Duodenal mucosa (tissue), 2 donors: ENCODE data around the gene ZDBF2.
A peak's percentile ranks its signal among the peaks of the same experiment; 100 is the strongest.
"Not testable (repeated sequence)": the region's sequence is repeated elsewhere in the genome, so short reads cannot be mapped to it uniquely, and the experiment has no call there.

Experiments
- H3K27ac ChIP-seq: one replicate; pipeline ENCODE4 v1.7.0; 2013; ENCODE audit warnings: low read depth, low read length
- H3K27me3 ChIP-seq, 2 donors: one replicate each; pipeline ENCODE4 v1.7.0; 2013; ENCODE audit warnings: low read length in 2 of 2, control low read depth in 1 of 2; ENCODE audit not compliant: insufficient read depth in 2 of 2, control insufficient read depth in 1 of 2
- H3K36me3 ChIP-seq, 2 donors: one replicate each; pipeline ENCODE4 v1.7.0; 2013; ENCODE audit warnings: low read length in 2 of 2, control low read depth in 1 of 2; ENCODE audit not compliant: insufficient read depth in 2 of 2, control insufficient read depth in 1 of 2
- H3K4me1 ChIP-seq, 2 donors: one replicate each; pipeline ENCODE4 v1.7.0; 2013; ENCODE audit warnings: low read length in 2 of 2, control low read depth in 1 of 2; ENCODE audit not compliant: insufficient read depth in 2 of 2, control insufficient read depth in 1 of 2
- H3K4me3 ChIP-seq, 2 donors: one replicate each; pipeline ENCODE4 v1.7.0; 2013; ENCODE audit warnings: low read length in 2 of 2, low read depth in 1 of 2
- H3K9ac ChIP-seq, 2 donors: one replicate each; pipeline ENCODE4 v1.7.0; 2013; ENCODE audit warnings: low read length in 2 of 2, low read depth in 1 of 2
- H3K9me3 ChIP-seq, 2 donors: one replicate each; pipeline ENCODE4 v1.7.0; 2013; ENCODE audit warnings: low read length in 2 of 2, control low read depth in 1 of 2; ENCODE audit not compliant: control insufficient read depth in 1 of 2

ZDBF2 gene

DNA sequence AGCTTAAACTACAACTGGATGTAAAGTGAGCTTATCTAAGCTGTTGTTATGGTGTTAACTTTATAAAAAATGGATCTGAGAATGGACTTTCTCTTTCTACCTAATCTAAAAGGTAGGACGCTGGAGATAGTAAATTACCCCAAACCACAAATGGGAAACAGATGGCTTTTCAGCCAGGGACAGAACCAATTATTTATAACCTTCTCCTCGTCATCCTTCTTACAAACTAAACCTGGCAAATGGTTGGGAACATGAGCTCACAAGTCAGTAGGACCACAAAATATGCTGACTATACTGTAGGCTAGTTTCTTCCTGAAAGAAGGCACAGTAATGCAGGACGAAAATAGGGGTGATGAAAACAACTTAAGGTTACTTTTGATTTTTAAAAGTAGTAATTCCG lies 32.7 kb upstream of the ZDBF2 start:
- no peaks in the 10 kb centered on the region for H3K27me3 ChIP-seq
- H3K9me3 ChIP-seq: no peaks in the 10 kb centered on the region

DNA sequence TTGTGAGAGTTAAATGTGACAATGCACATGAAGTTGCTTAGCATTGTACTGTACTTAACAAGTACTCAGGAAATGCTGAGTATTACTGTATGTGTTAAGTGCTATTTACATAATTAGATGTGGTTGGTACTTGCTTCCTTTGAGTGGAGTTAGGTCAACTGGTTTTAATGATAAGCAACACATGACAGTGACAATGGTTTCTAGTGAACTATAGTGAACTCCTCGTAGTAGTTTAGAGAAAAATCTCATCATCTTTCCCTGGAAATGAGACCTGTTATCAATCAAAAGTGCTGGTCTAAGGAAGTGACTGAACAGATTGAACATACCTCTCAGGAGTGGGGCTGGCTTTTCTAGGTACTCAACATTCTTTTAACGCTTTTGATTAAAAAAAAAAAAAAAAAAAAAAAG lies 29.2 kb upstream of the ZDBF2 start:
- H3K27me3 ChIP-seq: no peaks in the 10 kb centered on the region
- H3K4me3 ChIP-seq: no peak overlapping the region
- H3K9me3 ChIP-seq: no peaks in the 10 kb centered on the region
- H3K9ac ChIP-seq: no peak overlapping the region
- H3K36me3 ChIP-seq: no peaks in the 10 kb centered on the region
- no peaks in the 10 kb centered on the region for H3K4me1 ChIP-seq
- no peak overlapping the region for H3K27ac ChIP-seq

More for the DNA sequence above, 32.7 kb upstream of the ZDBF2 start:
- Histone ChIP-seq H3K36me3 (no peaks in the 10 kb centered on the region), H3K9ac (no peak overlapping the region), H3K27ac (no peak overlapping the region), H3K4me1 (no peaks in the 10 kb centered on the region), H3K4me3 (no peak overlapping the region)

DNA sequence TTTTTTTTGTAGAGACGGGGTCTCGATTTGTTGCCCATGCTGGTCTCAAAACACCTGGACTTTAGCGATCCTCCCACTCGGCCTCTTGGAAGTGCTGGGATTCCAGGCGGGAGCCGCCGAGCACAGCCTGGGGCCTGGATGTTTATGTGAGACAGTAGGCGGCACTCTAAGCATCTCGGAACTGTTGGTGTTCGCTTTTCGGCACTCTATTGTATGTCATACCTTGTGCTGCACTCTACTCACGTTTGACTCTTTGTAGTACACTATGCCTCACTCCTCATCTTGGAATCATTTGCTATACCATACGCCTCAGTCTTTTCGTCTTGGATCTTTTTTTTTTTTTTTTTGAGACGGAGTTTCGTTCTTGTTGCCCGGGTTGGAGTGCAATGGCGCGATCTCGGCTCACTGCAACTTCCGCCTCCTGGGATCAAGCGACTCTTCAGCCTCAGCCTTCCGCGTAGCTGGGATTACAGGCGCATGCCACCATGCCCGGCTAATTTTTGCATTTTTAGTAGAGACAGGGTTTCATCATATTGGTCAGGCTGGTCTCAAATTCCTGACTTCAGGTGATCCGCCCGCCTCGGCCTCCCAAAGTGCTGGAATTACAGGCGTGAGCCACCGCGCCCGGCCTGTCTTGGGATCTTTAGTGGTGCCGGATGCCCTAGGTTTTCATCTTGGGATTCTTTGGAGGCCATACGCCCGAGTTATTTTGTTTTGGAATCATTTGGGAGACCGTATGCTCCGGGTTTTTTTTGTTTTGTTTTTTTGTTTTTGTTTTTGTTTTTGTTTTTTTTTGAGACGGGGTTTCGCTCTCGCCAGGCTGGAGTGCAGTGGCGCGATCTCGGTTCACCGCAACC lies 24.2 kb upstream of the ZDBF2 start:
- Histone ChIP-seq H3K27ac (no peak overlapping the region), H3K9ac (no peak overlapping the region), H3K27me3 (peaks cover 15 to 27% of the 10 kb centered on the region in 2 donors), H3K36me3 (no peaks in the 10 kb centered on the region), H3K9me3 (no peaks in the 10 kb centered on the region), H3K4me3 (peak overlapping the region in 1 of 2 donors; percentile 53), H3K4me1 (no peaks in the 10 kb centered on the region)

DNA sequence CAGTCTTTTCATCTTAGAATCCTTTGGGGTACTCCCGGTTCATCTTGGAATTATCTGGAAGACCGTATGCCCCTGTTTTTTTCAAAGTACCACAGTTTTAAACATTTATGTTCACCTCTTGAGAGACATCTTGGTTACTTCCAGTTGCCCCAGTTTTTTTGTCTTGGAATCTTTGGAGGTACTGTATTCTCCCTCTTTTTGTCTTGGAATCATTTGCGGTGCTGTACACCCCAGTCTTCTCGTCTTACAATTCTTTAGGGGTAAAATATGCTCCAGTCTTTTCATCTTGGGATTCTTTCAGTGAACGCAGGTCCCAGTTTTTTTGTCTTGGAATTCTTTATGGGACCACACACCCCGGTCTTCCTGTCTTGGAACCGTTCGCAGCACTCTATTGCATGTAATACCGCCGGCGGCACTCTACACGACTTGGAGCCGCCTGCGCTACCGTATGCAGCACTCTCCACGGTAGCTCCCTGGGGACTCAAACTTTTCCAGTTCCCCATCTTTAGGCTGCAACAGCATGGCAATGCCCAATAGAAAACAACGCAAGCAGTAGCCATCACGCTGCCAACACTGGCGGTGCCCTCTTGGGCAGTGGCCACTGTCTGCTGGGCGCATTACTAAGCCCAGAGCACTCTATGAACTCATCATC lies 21.2 kb upstream of the ZDBF2 start:
- H3K9me3 ChIP-seq: no peaks in the 10 kb centered on the region
- peaks cover 30 to 44% of the 10 kb centered on the region in 2 donors for H3K27me3 ChIP-seq
- H3K36me3 ChIP-seq: no peaks in the 10 kb centered on the region
- H3K9ac ChIP-seq: no peak overlapping the region
- no peaks in the 10 kb centered on the region for H3K4me1 ChIP-seq
- H3K27ac ChIP-seq: no peak overlapping the region
- no peak overlapping the region for H3K4me3 ChIP-seq

DNA sequence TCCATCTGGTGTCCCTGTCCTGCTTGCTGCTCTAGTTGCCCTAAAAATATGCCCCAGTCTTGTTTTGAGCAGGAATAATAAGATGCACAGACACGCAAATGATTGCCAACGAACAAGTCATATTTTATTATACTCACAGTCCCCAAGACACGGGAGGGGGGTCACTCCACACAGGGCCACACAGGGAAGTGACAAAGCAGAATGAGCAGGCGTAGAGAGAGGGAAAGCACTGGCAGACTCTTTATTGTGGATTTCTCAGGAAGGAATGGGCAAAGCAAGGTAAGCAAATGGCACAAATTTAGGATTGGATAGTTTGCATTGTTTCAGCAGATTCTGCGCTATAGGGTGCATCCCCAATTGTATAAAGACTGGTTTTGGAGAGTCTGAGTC lies 20.7 kb upstream of the ZDBF2 start:
- Histone ChIP-seq H3K27ac (no peak overlapping the region), H3K9ac (no peak overlapping the region), H3K36me3 (no peaks in the 10 kb centered on the region), H3K9me3 (no peaks in the 10 kb centered on the region), H3K4me3 (no peak overlapping the region), H3K27me3 (peaks cover 30 to 46% of the 10 kb centered on the region in 2 donors), H3K4me1 (no peaks in the 10 kb centered on the region)

DNA sequence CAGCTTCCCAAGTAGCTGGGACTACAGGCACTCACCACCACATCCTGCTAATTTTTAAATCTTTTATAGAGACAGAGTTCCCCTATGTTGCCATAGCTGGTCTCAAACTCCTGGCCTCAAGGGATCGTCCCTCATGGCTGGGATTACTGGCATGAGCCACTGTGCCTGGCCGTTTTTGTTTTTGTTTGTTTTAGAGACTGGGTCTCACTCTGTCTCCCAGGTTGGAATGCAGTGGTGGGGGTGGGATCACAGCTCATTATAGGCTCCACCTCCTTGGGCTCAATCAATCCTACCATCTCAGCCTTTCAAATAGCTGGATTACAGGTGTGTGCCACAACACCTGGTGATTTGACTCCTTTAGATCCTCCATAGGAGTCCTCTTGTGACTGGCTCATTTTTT lies 19.5 kb upstream of the ZDBF2 start:
- Histone ChIP-seq H3K9ac (no peak overlapping the region), H3K4me3 (no peak overlapping the region), H3K9me3 (no peaks in the 10 kb centered on the region), H3K27me3 (peaks cover 33 to 51% of the 10 kb centered on the region in 2 donors), H3K4me1 (no peaks in the 10 kb centered on the region), H3K36me3 (no peaks in the 10 kb centered on the region), H3K27ac (no peak overlapping the region)

DNA sequence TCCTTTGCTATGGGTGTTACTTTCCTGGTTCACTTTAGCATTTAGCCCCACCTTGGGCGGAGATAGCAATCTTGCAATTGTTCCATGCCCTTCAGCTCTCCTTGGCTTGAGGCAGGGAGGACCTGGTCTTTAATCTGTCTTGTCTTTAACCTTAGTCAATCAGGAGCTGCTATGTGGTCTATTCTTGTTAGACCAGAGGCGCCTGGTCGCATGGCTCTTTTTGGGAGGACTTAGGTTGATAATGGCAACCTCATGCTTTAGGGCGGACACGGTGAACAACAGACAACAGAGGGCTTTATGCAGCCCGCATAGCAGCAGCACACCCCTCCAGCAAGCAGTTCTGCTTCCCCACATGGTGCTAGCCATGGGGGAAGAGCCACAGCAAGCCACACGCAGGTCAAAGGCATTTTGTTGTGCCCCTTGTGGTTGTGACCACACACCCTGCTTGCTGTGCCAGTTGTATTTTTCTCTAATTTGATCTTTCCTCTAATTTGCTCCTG lies 17.7 kb upstream of the ZDBF2 start:
- H3K9me3 ChIP-seq: no peaks in the 10 kb centered on the region
- no peaks in the 10 kb centered on the region for H3K4me1 ChIP-seq
- H3K27me3 ChIP-seq: peaks cover 37 to 57% of the 10 kb centered on the region in 2 donors
- no peak overlapping the region for H3K27ac ChIP-seq
- H3K9ac ChIP-seq: no peak overlapping the region
- no peaks in the 10 kb centered on the region for H3K36me3 ChIP-seq
- H3K4me3 ChIP-seq: no peak overlapping the region

DNA sequence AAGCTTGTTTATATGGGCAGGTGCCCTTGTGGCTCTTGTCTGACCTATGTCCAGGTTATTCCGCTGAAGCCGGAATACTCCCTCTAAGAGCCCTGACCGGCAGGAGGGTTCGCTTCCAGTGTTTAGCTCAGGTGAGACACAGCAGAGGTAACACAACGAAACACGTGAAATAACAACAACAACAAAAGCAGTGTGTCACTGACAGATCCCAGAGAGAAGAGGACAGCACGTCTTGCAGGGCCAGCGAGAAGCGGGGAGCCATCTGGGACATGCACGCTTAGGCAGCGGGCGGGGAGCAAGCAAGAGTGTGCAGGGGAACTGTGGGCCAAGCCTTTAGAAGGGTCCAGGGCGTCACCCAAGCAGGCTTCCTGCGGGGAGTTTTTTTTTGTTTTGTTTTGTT lies 17.1 kb upstream of the ZDBF2 start:
- Histone ChIP-seq H3K27ac (no peak overlapping the region), H3K9me3 (no peaks in the 10 kb centered on the region), H3K27me3 (peaks cover 37 to 56% of the 10 kb centered on the region in 2 donors), H3K9ac (no peak overlapping the region), H3K4me3 (no peak overlapping the region), H3K36me3 (no peaks in the 10 kb centered on the region), H3K4me1 (no peaks in the 10 kb centered on the region)

DNA sequence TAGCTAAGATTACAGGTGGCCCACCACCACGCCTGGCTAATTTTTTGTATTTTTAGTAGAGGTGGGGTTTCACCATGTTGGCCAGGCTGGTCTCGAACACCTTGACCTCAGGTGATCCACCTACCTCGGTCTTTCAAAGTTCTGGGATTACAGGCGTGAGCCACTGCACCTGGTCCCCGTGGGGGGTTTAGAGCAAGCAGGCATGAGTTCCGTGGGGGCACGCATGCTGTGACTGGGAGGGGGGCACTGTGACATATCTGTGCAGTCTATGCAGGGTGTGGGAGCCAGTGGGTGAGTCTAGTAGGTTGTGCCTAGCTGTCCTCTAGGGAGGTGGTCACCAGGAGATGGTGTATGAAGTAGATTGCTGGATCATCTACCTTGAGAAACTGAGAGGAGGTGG lies 16.6 kb upstream of the ZDBF2 start:
- H3K27ac ChIP-seq: no peak overlapping the region

DNA sequence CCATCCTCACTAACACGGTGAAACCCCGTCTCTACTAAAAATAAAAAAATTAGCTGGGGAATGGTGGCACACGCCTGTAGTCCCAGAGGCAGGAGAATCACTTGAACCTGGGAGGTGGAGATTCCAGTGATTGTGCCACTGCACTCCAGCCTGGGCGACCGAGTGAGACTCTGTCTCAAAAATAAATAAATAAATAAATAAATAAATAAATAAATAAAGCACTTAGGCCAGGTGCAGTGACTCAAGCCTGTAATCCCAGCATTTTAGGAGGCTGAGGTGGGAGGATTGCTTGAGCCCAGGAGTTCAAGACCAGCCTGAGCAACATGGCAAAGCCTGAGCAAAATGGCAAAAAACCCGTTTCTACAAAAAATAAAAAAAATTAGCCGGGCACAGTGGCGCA lies 15.8 kb upstream of the ZDBF2 start:
- not testable (repeated sequence) for H3K9ac ChIP-seq, H3K27ac ChIP-seq, H3K36me3 ChIP-seq, H3K4me3 ChIP-seq, H3K4me1 ChIP-seq, H3K9me3 ChIP-seq
- H3K27me3 ChIP-seq: peaks cover 37 to 57% of the 10 kb centered on the region in 2 donors

More for the DNA sequence above, 16.6 kb upstream of the ZDBF2 start:
- H3K9ac ChIP-seq: no peak overlapping the region
- peaks cover 37 to 56% of the 10 kb centered on the region in 2 donors for H3K27me3 ChIP-seq
- no peak overlapping the region for H3K4me3 ChIP-seq
- H3K36me3 ChIP-seq: no peaks in the 10 kb centered on the region
- H3K9me3 ChIP-seq: no peaks in the 10 kb centered on the region
- no peaks in the 10 kb centered on the region for H3K4me1 ChIP-seq
